ENCODE measurements around the gene RAB6A. TPM values are rescaled to one million over a fixed set of nuclear protein-coding genes. Genes with fewer than 3 reads are reported as not detected.
"Not testable (repeated sequence)": the region's sequence is repeated elsewhere in the genome, so short reads cannot be mapped to it uniquely, and the experiment has no call there.

RAB6A gene
- total RNA-seq, 5 donors from 2014 or later (not counting 1 experiment from before 2014, with no cell fraction given) = 58.1 to 118 (median 102) TPM

GRCh38 chr11:73770811-73771210, 9.9 kb upstream of the RAB6A start:
- WGBS (ENCODE audit: insufficient coverage) = 100% methylated on average over 3 of the region's 7 CpGs
- H3K4me1 ChIP-seq (ENCODE audit: control insufficient read depth in 1 of 2, extremely low read depth in 1 of 2, insufficient read depth in 2 of 2, low read length in 2 of 2); H3K4me1 Mint-ChIP-seq; H3K27me3 ChIP-seq (replicated peaks in 1 of 2; ENCODE audit: control insufficient read depth in 2 of 2, extremely low read depth in 1 of 2, insufficient read depth in 2 of 2, low read length in 1 of 2); ATAC-seq (replicated peaks in 1 of 4); CTCF ChIA-PET; DNase-seq; H3K9me3 ChIP-seq; H3K36me3 Mint-ChIP-seq; H3K27ac Mint-ChIP-seq; H3K4me3 Mint-ChIP-seq; POLR2A ChIA-PET; H3K9me3 Mint-ChIP-seq; H3K36me3 ChIP-seq (ENCODE audit: control insufficient read depth in 2 of 2, extremely low read depth in 1 of 2, insufficient read depth in 1 of 2, low read length in 1 of 2); H3K27ac ChIP-seq (ENCODE audit: low read length); H3K4me3 ChIP-seq (ENCODE audit: control insufficient read depth in 1 of 2, extremely low read depth in 1 of 2, low read length in 1 of 2): not testable (repeated sequence)
- peaks cover 15 to 16% of the 10 kb centered on the region in 2 donors for H3K27me3 Mint-ChIP-seq

DNA sequence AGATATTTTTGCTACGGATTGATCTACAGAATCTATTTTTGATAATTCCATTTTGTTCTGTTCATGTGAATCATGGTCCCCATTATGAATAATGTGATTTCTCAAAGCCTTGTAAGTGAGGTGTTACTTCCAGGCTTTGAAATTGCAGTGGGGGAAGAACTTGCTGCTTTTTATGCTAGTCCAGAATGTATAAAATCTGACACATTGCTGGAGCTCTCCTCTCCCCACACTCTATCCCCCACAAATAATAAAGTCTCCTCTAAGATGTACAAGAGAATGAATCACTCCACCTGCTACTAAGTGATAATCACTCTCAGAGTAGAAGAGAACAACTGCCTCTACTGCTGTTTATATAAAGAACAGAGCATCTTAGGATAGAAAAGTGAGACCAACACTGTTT, 5.9 kb upstream of the RAB6A start:
- Mint-ChIP-seq H3K27ac (no peak overlapping the region), H3K36me3 (no peaks in the 10 kb centered on the region), H3K4me1 (no peaks in the 10 kb centered on the region), H3K4me3 (no peak overlapping the region), H3K27me3 (peaks cover 15 to 16% of the 10 kb centered on the region in 2 donors), H3K9me3 (no peaks in the 10 kb centered on the region)
- Histone ChIP-seq H3K36me3 (ENCODE audit: control insufficient read depth in 2 of 2, extremely low read depth in 1 of 2, insufficient read depth in 1 of 2, low read length in 1 of 2) (no peaks in the 10 kb centered on the region), H3K4me1 (ENCODE audit: control insufficient read depth in 1 of 2, extremely low read depth in 1 of 2, insufficient read depth in 2 of 2, low read length in 2 of 2) (peaks cover 0 to under 1% of the 10 kb centered on the region in 2 experiments), H3K27ac (ENCODE audit: low read length) (no peak overlapping the region), H3K9me3 (no peaks in the 10 kb centered on the region), H3K27me3 (replicated peaks in 1 of 2; ENCODE audit: control insufficient read depth in 2 of 2, extremely low read depth in 1 of 2, insufficient read depth in 2 of 2, low read length in 1 of 2) (peaks cover 0 to 12% of the 10 kb centered on the region in 2 experiments), H3K4me3 (ENCODE audit: control insufficient read depth in 1 of 2, extremely low read depth in 1 of 2, low read length in 1 of 2) (no peak overlapping the region)
- ChIA-PET CTCF (interaction anchor here in 1 of 2 donors (1.1 kb wide), 1 partner anchor 13 kb away, joined by 3 read pairs; no protein-coding TSS in a partner anchor), POLR2A (no interaction called here)
- no CpG with 5 or more reads among the region's 1 CpG for WGBS (ENCODE audit: insufficient coverage)
- DNase-seq (no peak), ATAC-seq (replicated peaks in 1 of 4) (no peak)

- Histone ChIP-seq H3K27ac (ENCODE audit: low read length) (no peak overlapping the region), H3K4me1 (ENCODE audit: control insufficient read depth in 1 of 2, extremely low read depth in 1 of 2, insufficient read depth in 2 of 2, low read length in 2 of 2) (peaks cover 11 to 12% of the 10 kb centered on the region in 2 experiments), H3K9me3 (no peaks in the 10 kb centered on the region), H3K4me3 (ENCODE audit: control insufficient read depth in 1 of 2, extremely low read depth in 1 of 2, low read length in 1 of 2) (no peak overlapping the region), H3K36me3 (ENCODE audit: control insufficient read depth in 2 of 2, extremely low read depth in 1 of 2, insufficient read depth in 1 of 2, low read length in 1 of 2) (no peaks in the 10 kb centered on the region), H3K27me3 (replicated peaks in 1 of 2; ENCODE audit: control insufficient read depth in 2 of 2, extremely low read depth in 1 of 2, insufficient read depth in 2 of 2, low read length in 1 of 2) (peaks cover 0 to 11% of the 10 kb centered on the region in 2 experiments)
- H3K27ac Mint-ChIP-seq = peak overlapping the region; percentile 27 to 39
- DNase-seq = no peak
- no peak for ATAC-seq (replicated peaks in 1 of 4)
- peaks cover 24 to 28% (median 26%) of the 10 kb centered on the region in 3 donors for H3K4me1 Mint-ChIP-seq
- POLR2A ChIA-PET = no interaction called here
- peaks cover 14 to 15% of the 10 kb centered on the region in 2 donors for H3K27me3 Mint-ChIP-seq
- no peaks in the 10 kb centered on the region for H3K36me3 Mint-ChIP-seq
- no peak overlapping the region for H3K4me3 Mint-ChIP-seq
- no peaks in the 10 kb centered on the region for H3K9me3 Mint-ChIP-seq
- CTCF ChIA-PET = interaction anchor here in 1 of 2 donors (3.5 kb wide), 1 partner anchor 17 kb away, joined by 40 read pairs; no protein-coding TSS in a partner anchor
These were observed 1.9 kb upstream of the RAB6A start for GRCh38 chr11:73762732-73763131.

DNA sequence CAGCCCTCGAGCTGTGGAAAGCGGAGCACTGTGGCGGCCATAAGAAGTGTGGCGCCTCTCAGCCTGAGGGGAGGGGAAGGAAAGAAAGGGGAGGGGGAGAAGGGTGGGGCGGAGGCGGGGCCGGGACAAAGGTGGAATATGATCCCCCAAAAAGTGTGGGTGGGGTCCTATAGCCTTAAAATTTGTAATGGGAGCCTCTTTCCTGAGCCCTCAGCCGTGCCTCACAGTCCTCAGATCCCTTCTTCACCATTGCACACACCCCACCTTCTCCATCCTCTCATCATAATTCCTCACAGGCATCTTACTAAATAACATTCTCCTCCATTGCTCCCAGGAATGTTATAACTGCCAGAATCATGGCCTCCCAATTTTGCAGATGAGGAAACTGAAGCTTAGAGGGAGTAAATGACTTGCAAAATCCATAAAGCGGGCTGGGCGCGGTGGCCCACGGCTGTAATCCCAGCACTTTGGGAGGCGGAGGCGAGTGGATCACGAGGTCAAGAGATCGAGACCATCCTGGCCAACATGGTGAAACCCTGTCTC, 600 bp upstream of the RAB6A start:
- ATAC-seq (replicated peaks in 1 of 4) (peak; percentile 5 to 9 (median 6)), DNase-seq (peak in 2 of 35 experiments; percentile 1 to 5)
- ChIA-PET CTCF (interaction anchor here in 1 of 2 donors (1.0 to 3.5 kb wide), 4 partner anchors 18 to 135 kb away, joined by 3 to 40 read pairs (median 4); partner anchors contain the start of gene MRPL48), POLR2A (interaction anchor here (0.5 to 2.1 kb wide), 4 partner anchors 18 to 91 kb away, joined by 4 to 29 read pairs (median 10); partner anchors contain the start of gene MRPL48 (in 1 of the 2))
- H3K36me3 ChIP-seq (ENCODE audit: control insufficient read depth in 2 of 2, extremely low read depth in 1 of 2, insufficient read depth in 1 of 2, low read length in 1 of 2) = no peaks in the 10 kb centered on the region
- H3K9me3 ChIP-seq = no peaks in the 10 kb centered on the region
- Mint-ChIP-seq H3K4me3 (peak overlapping the region; percentile 88 to 98 (median 90)), H3K9me3 (no peaks in the 10 kb centered on the region), H3K36me3 (peaks cover 2% of the 10 kb centered on the region), H3K27ac (peak overlapping the region; percentile 88 to 96), H3K4me1 (peaks cover 30 to 32% (median 32%) of the 10 kb centered on the region in 3 donors), H3K27me3 (peaks cover 6% of the 10 kb centered on the region in 2 donors)
- peaks cover 12 to 14% of the 10 kb centered on the region in 2 experiments for H3K4me1 ChIP-seq (ENCODE audit: control insufficient read depth in 1 of 2, extremely low read depth in 1 of 2, insufficient read depth in 2 of 2, low read length in 2 of 2)
- WGBS (ENCODE audit: insufficient coverage) = 63% methylated on average over 12 of the region's 16 CpGs
- H3K27ac ChIP-seq (ENCODE audit: low read length) = peak overlapping the region; percentile 67
- peaks cover 0 to 8% of the 10 kb centered on the region in 2 experiments for H3K27me3 ChIP-seq (replicated peaks in 1 of 2; ENCODE audit: control insufficient read depth in 2 of 2, extremely low read depth in 1 of 2, insufficient read depth in 2 of 2, low read length in 1 of 2)
- peak overlapping the region; percentile 44 to 94 for H3K4me3 ChIP-seq (ENCODE audit: control insufficient read depth in 1 of 2, extremely low read depth in 1 of 2, low read length in 1 of 2)

DNA sequence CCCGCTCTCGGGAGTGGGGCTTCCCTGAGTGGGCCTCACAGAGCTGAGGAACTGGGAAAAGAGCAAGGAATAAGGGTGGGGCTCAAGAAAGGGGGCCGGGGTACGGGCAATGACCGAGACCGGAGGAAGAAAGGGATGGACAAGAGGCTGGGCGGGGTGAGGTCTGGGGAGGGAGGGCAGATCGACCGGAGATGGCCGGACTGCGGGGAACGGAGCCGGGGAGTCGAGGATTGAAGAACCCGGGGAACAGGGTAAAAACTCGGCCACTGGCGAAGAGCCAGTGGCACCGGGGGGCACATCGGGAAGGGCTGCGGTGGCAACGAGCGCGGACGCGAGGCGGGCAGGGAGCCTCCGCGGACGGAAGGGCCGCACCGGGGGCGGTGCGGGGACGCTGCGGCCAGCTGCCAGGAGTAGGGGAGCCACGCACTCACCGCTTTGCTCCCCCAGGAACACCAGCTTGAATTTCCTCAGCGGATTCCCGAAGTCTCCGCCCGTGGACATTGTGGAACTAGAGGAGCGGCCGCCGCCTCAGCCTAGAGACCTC, 667 bp downstream of the RAB6A start:
- CTCF ChIA-PET = interaction anchor here in 1 of 2 donors (1.2 to 3.5 kb wide), 2 partner anchors 19 to 25 kb away, joined by 4 to 40 read pairs; no protein-coding TSS in a partner anchor
- Mint-ChIP-seq H3K36me3 (peaks cover 2% of the 10 kb centered on the region), H3K9me3 (no peaks in the 10 kb centered on the region), H3K4me3 (peak overlapping the region; percentile 88 to 98 (median 90)), H3K4me1 (peaks cover 32 to 41% (median 40%) of the 10 kb centered on the region in 3 donors), H3K27ac (peak overlapping the region; percentile 58 to 78), H3K27me3 (no peaks in the 10 kb centered on the region)
- WGBS (ENCODE audit: insufficient coverage) = under 1% methylated on average over 42 of the region's 44 CpGs
- Histone ChIP-seq H3K4me1 (ENCODE audit: control insufficient read depth in 1 of 2, extremely low read depth in 1 of 2, insufficient read depth in 2 of 2, low read length in 2 of 2) (peaks cover 12 to 14% of the 10 kb centered on the region in 2 experiments), H3K27me3 (replicated peaks in 1 of 2; ENCODE audit: control insufficient read depth in 2 of 2, extremely low read depth in 1 of 2, insufficient read depth in 2 of 2, low read length in 1 of 2) (peaks cover 0 to 4% of the 10 kb centered on the region in 2 experiments), H3K4me3 (ENCODE audit: control insufficient read depth in 1 of 2, extremely low read depth in 1 of 2, low read length in 1 of 2) (peak overlapping the region; percentile 84 to 94), H3K27ac (ENCODE audit: low read length) (no peak overlapping the region), H3K36me3 (ENCODE audit: control insufficient read depth in 2 of 2, extremely low read depth in 1 of 2, insufficient read depth in 1 of 2, low read length in 1 of 2) (no peaks in the 10 kb centered on the region), H3K9me3 (no peaks in the 10 kb centered on the region)
- DNase-seq = peak in 4 of 35 experiments; percentile 1 to 6 (median 4)
- no peak for ATAC-seq (replicated peaks in 1 of 4)
- POLR2A ChIA-PET = interaction anchor here (0.6 to 2.1 kb wide), 4 partner anchors 14 to 85 kb away, joined by 3 to 29 read pairs (median 6); partner anchors contain the start of gene MRPL48 (in 1 of the 2)

DNA sequence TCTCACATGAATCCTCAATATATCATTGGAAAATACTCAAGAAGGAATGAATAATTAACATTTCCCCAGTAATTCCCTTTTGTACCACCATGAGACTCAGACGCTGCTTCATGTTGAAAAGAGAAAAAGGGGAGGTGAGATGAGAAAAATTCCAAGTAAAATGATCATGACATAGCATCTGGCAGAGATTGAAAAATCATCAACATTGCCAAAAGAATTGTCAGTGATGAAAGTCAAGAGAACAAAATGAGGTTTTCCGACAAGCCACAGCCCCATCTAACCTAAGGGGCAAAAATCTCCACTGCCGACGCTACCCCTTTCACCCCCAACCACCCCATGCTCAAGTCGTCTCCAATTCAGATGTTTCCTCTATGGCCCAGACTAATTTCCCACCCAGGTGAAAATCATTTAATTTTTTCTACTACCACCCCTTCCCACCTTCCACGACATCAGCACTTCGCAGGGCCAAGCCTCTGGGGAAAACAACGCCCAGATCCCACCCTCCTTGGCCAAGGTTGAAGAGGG, 1.2 kb downstream of the RAB6A start:
- ATAC-seq (replicated peaks in 1 of 4) = no peak
- CTCF ChIA-PET = no interaction called here

More for the DNA sequence above, 1.2 kb downstream of the RAB6A start:
- Histone ChIP-seq H3K27ac (ENCODE audit: low read length) (no peak overlapping the region), H3K36me3 (ENCODE audit: control insufficient read depth in 2 of 2, extremely low read depth in 1 of 2, insufficient read depth in 1 of 2, low read length in 1 of 2) (no peaks in the 10 kb centered on the region), H3K4me3 (ENCODE audit: control insufficient read depth in 1 of 2, extremely low read depth in 1 of 2, low read length in 1 of 2) (peak overlapping the region; percentile 84 to 94), H3K27me3 (replicated peaks in 1 of 2; ENCODE audit: control insufficient read depth in 2 of 2, extremely low read depth in 1 of 2, insufficient read depth in 2 of 2, low read length in 1 of 2) (no peaks in the 10 kb centered on the region), H3K4me1 (ENCODE audit: control insufficient read depth in 1 of 2, extremely low read depth in 1 of 2, insufficient read depth in 2 of 2, low read length in 2 of 2) (peaks cover 12 to 14% of the 10 kb centered on the region in 2 experiments), H3K9me3 (no peaks in the 10 kb centered on the region)
- POLR2A ChIA-PET = interaction anchor here in 1 of 2 donors (0.6 kb wide), 1 partner anchor 85 kb away, joined by 3 read pairs; no protein-coding TSS in a partner anchor
- DNase-seq = peak in 2 of 35 experiments; percentile 6 to 19
- Mint-ChIP-seq H3K36me3 (peaks cover 2% of the 10 kb centered on the region), H3K27ac (peak overlapping the region; percentile 58 to 78), H3K9me3 (no peaks in the 10 kb centered on the region), H3K27me3 (no peaks in the 10 kb centered on the region), H3K4me1 (peaks cover 32 to 41% (median 40%) of the 10 kb centered on the region in 3 donors), H3K4me3 (peak overlapping the region; percentile 88 to 98 (median 90))
- WGBS (ENCODE audit: insufficient coverage) = 10% methylated on average over 4 of the region's 8 CpGs

Data from T-cell (primary cell).